Measurements from ENCODE around the gene NRG3. TPM values are rescaled to one million over a fixed set of nuclear protein-coding genes. Genes with fewer than 3 reads are reported as not detected.
A peak's percentile ranks its signal among the peaks of the same experiment; 100 is the strongest.
"Not testable (repeated sequence)": the region's sequence is repeated elsewhere in the genome, so short reads cannot be mapped to it uniquely, and the experiment has no call there.

NRG3 gene
- total RNA-seq, 8 experiments from 2014 or later: 0.28 to 17.2 (median 13.6) TPM; not detected in 1

GRCh38 chr10:81995254-81995653 is 120.3 kb downstream of the NRG3 start:
- no peak for ATAC-seq (replicated peaks in 6 of 8)
- Histone ChIP-seq H3K27ac (no peak overlapping the region), H3K4me3 (no peak overlapping the region), H3K4me1 (replicated peaks in 1 of 2) (peaks cover 4 to 5% of the 10 kb centered on the region in 2 donors)
- in situ Hi-C loops (cut with MboI; ENCODE audit: low pct_unique_long_range_greater_than_20kb in 2 of 9, low sequenced_read_pairs in 9 of 9, unreplicated experiment in 9 of 9): no loop called here
- WGBS, 10 experiments: 0 to 97% (median 14%) methylated on average over 1 to 3 of the region's 3 CpGs; no CpG with 5 or more reads in 3 of the 10 experiments

- H3K4me1 ChIP-seq (replicated peaks in 1 of 2): peaks cover 4 to 5% of the 10 kb centered on the region in 2 donors
- in situ Hi-C loops (cut with MboI; ENCODE audit: low pct_unique_long_range_greater_than_20kb in 2 of 9, low sequenced_read_pairs in 9 of 9, unreplicated experiment in 9 of 9): no loop called here
- ATAC-seq (replicated peaks in 6 of 8): peak in 5 of 8 experiments; percentile 61 to 89 (median 77)
- H3K4me3 ChIP-seq: no peak overlapping the region
- no peak overlapping the region for H3K27ac ChIP-seq
- 0 to 94% (median 63%) methylated on average over 1 to 3 of the region's 3 CpGs; no CpG with 5 or more reads in 4 of the 10 experiments for WGBS, 10 experiments
These were observed 121.9 kb downstream of the NRG3 start for GRCh38 chr10:81996927-81997326.

DNA sequence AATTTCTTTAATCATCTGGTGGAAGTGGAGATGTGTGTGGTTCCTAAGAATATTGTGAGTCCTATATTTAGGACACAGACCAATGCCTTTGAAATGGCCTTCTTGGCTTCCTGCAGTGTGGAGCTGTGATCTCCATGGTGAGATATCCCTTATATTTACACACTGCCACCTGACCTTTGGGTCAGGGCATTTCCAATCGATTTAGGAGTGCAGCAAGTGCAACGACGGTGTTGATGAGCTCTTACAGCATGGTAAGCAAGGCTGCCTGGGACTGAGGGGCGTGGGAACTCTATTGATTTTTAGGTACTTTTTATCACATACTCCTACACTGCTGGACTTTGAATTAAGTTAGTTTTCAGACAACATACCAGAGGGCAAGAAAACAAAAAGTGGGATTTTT is 146.0 kb downstream of the NRG3 start:
- ATAC-seq (replicated peaks in 6 of 8): no peak
- 0 to 100% (median 45%) methylated on average over 1 to 4 of the region's 4 CpGs; no CpG with 5 or more reads in 2 of the 10 experiments for WGBS, 10 experiments
- Histone ChIP-seq H3K27ac (no peak overlapping the region), H3K4me1 (replicated peaks in 1 of 2) (no peaks in the 10 kb centered on the region), H3K4me3 (no peak overlapping the region)
- in situ Hi-C loops (cut with MboI; ENCODE audit: low pct_unique_long_range_greater_than_20kb in 2 of 9, low sequenced_read_pairs in 9 of 9, unreplicated experiment in 9 of 9): no loop called here

- no peak overlapping the region for H3K27ac ChIP-seq
- no peak for ATAC-seq (replicated peaks in 6 of 8)
- 0 to 100% (median 50%) methylated on average over 1 of the region's 1 CpG; no CpG with 5 or more reads in 6 of the 10 experiments for WGBS, 10 experiments
- in situ Hi-C loops (cut with MboI; ENCODE audit: low pct_unique_long_range_greater_than_20kb in 2 of 9, low sequenced_read_pairs in 9 of 9, unreplicated experiment in 9 of 9): no loop called here
- H3K4me1 ChIP-seq (replicated peaks in 1 of 2): no peaks in the 10 kb centered on the region
- H3K4me3 ChIP-seq: no peak overlapping the region
These were observed 152.7 kb downstream of the NRG3 start for GRCh38 chr10:82027711-82028110.

DNA sequence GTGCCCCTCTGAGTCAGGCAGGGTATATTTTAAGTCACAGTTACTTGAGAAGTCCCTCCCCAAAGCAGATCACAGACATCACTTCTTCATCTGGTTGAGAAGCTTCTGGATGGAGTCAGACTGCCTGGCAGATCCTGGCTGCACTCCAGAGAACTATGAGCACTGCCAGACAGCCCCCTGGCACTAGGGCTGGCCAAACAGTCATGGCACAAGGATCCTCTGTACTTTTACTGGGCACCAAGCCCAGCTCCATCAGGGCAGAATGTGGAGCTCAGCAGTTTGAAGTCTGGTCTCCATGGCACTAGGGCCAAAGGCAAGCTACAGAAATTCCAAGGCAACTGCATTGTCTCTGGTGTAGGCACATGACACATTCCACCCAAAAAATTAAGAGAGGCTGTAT is 162.1 kb downstream of the NRG3 start:
- in situ Hi-C loops (cut with MboI; ENCODE audit: low pct_unique_long_range_greater_than_20kb in 2 of 9, low sequenced_read_pairs in 9 of 9, unreplicated experiment in 9 of 9): no loop called here
- no peak overlapping the region for H3K27ac ChIP-seq
- H3K4me1 ChIP-seq (replicated peaks in 1 of 2): no peaks in the 10 kb centered on the region
- no peak overlapping the region for H3K4me3 ChIP-seq
- peak in 1 of 8 experiments; percentile 37 for ATAC-seq (replicated peaks in 6 of 8)

- in situ Hi-C loops (cut with MboI; ENCODE audit: low pct_unique_long_range_greater_than_20kb in 2 of 9, low sequenced_read_pairs in 9 of 9, unreplicated experiment in 9 of 9): no loop called here
- H3K4me1 ChIP-seq (replicated peaks in 1 of 2): no peaks in the 10 kb centered on the region
These were observed 163.6 kb downstream of the NRG3 start for GRCh38 chr10:82038587-82038986.

DNA sequence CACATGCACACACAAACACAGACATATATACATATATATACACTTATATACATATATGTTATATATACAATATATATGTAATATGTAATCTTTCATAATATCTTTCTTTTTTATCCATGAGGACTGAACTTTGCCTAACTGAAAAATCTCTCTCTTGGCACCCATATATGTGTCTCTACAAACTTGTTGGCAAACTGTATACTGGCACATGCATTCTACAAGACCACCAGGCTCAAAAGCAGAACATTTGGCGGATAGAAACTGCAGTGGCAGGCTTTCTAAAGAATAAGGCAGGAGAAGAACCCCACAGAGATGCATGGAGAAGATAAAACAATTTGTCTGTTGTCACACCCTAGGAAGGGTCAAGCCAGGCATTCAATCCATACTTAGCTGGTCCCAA is 165.3 kb downstream of the NRG3 start:
- 0 to 100% (median 75%) methylated on average over 1 of the region's 1 CpG; no CpG with 5 or more reads in 4 of the 10 experiments for WGBS, 10 experiments
- H3K27ac ChIP-seq: no peak overlapping the region
- no peak for ATAC-seq (replicated peaks in 6 of 8)
- in situ Hi-C loops (cut with MboI; ENCODE audit: low pct_unique_long_range_greater_than_20kb in 2 of 9, low sequenced_read_pairs in 9 of 9, unreplicated experiment in 9 of 9): no loop called here
- H3K4me3 ChIP-seq: no peak overlapping the region
- no peaks in the 10 kb centered on the region for H3K4me1 ChIP-seq (replicated peaks in 1 of 2)

More at GRCh38 chr10:82038587-82038986, 163.6 kb downstream of the NRG3 start:
- Histone ChIP-seq H3K4me3 (no peak overlapping the region), H3K27ac (no peak overlapping the region)
- no peak for ATAC-seq (replicated peaks in 6 of 8)

- WGBS, 10 experiments: 0 to 100% (median 93%) methylated on average over 1 to 2 of the region's 2 CpGs; no CpG with 5 or more reads in 1 of the 10 experiments
- Histone ChIP-seq H3K4me1 (replicated peaks in 1 of 2) (no peaks in the 10 kb centered on the region), H3K27ac (no peak overlapping the region), H3K4me3 (no peak overlapping the region)
- in situ Hi-C loops (cut with MboI; ENCODE audit: low pct_unique_long_range_greater_than_20kb in 2 of 9, low sequenced_read_pairs in 9 of 9, unreplicated experiment in 9 of 9): no loop called here
- ATAC-seq (replicated peaks in 6 of 8): no peak
These were observed 166.0 kb downstream of the NRG3 start for GRCh38 chr10:82041018-82041417.

- 0 to 90% (median 30%) methylated on average over 1 of the region's 1 CpG; no CpG with 5 or more reads in 2 of the 10 experiments for WGBS, 10 experiments
- Histone ChIP-seq H3K4me1 (replicated peaks in 1 of 2) (no peaks in the 10 kb centered on the region), H3K27ac (no peak overlapping the region), H3K4me3 (no peak overlapping the region)
- ATAC-seq (replicated peaks in 6 of 8): no peak
- in situ Hi-C loops (cut with MboI; ENCODE audit: low pct_unique_long_range_greater_than_20kb in 2 of 9, low sequenced_read_pairs in 9 of 9, unreplicated experiment in 9 of 9): no loop called here
These were observed 181.4 kb downstream of the NRG3 start for GRCh38 chr10:82056391-82056790.

DNA sequence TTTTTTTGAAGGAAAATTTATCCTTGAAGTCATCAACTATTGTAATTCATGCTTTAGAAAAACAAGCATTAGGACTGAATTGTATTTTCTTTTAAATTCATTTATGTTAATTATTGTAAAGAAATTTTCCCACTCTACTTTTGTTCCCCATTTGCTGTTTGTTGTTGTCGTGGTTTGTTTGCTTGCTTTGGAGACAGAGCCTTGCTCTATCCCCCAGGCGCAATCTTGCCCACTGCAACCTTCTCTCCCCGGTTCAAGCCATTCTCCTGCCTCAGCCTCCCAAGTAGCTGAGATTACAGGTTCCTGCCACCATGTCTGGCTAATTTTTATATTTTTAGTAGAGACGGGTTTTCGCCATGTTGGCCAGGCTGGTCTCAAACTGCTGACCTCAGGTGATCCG is 192.2 kb downstream of the NRG3 start:
- H3K27ac ChIP-seq; ATAC-seq (replicated peaks in 6 of 8); in situ Hi-C loops (cut with MboI; ENCODE audit: low pct_unique_long_range_greater_than_20kb in 2 of 9, low sequenced_read_pairs in 9 of 9, unreplicated experiment in 9 of 9); H3K4me3 ChIP-seq: not testable (repeated sequence)
- 17 to 100% (median 72%) methylated on average over 1 to 5 of the region's 6 CpGs for WGBS, 10 experiments
- peaks cover 0 to 10% of the 10 kb centered on the region in 2 donors for H3K4me1 ChIP-seq (replicated peaks in 1 of 2)

- Histone ChIP-seq H3K4me1 (replicated peaks in 1 of 2) (peaks cover 0 to 10% of the 10 kb centered on the region in 2 donors), H3K4me3 (no peak overlapping the region), H3K27ac (no peak overlapping the region)
- 0 to 89% (median 50%) methylated on average over 1 to 2 of the region's 2 CpGs; no CpG with 5 or more reads in 1 of the 10 experiments for WGBS, 10 experiments
- in situ Hi-C loops (cut with MboI; ENCODE audit: low pct_unique_long_range_greater_than_20kb in 2 of 9, low sequenced_read_pairs in 9 of 9, unreplicated experiment in 9 of 9): no loop called here
- peak in 5 of 8 experiments; percentile 46 to 57 (median 53) for ATAC-seq (replicated peaks in 6 of 8)
These were observed 193.5 kb downstream of the NRG3 start for GRCh38 chr10:82068501-82068900.

DNA sequence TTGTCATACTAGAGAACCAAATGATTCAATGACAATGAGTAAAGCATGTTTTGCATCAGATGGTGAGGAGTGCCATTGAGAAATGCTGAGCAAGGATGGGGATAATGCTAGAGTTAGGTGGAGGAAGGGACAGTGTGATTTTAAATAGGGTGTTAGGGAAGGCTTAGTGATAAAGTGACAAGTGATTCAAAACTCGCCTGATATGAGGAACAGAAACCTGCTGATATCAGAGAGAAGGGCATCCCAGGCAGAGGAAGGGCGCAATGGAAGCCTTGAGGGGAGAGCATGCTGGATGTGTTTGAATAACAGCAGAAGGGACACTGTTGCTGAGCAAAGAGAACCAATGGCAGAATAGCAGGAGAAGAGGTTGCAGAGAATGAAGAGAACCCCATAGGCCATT is 196.2 kb downstream of the NRG3 start:
- Histone ChIP-seq H3K4me3 (no peak overlapping the region), H3K27ac (no peak overlapping the region), H3K4me1 (replicated peaks in 1 of 2) (peaks cover 0 to 10% of the 10 kb centered on the region in 2 donors)
- no peak for ATAC-seq (replicated peaks in 6 of 8)
- in situ Hi-C loops (cut with MboI; ENCODE audit: low pct_unique_long_range_greater_than_20kb in 2 of 9, low sequenced_read_pairs in 9 of 9, unreplicated experiment in 9 of 9): no loop called here
- 0 to 100% (median 68%) methylated on average over 1 to 2 of the region's 2 CpGs for WGBS, 10 experiments

DNA sequence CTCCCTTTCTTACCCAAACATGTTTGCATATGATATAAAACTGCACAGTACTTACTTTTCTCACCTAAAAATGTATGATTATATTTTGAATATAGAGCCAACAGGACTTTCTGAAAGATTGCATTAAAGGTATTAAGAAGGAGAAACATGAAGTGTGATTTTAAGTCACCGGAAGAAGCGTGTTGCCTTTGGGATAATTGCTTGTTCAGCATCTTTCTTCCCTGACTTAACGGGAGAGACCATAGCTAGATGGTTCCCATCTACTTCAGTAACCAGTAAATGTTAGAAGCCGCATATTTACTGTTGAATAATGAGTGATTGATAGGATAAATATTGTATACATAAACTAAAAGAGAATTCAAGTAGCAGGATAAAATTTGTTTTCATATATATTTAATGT is 197.1 kb downstream of the NRG3 start:
- in situ Hi-C loops (cut with MboI; ENCODE audit: low pct_unique_long_range_greater_than_20kb in 2 of 9, low sequenced_read_pairs in 9 of 9, unreplicated experiment in 9 of 9): no loop called here
- Histone ChIP-seq H3K4me3 (no peak overlapping the region), H3K4me1 (replicated peaks in 1 of 2) (peaks cover 0 to 10% of the 10 kb centered on the region in 2 donors), H3K27ac (no peak overlapping the region)
- no peak for ATAC-seq (replicated peaks in 6 of 8)
- WGBS, 10 experiments: 0 to 100% (median 78%) methylated on average over 1 to 4 of the region's 4 CpGs; no CpG with 5 or more reads in 1 of the 10 experiments

- in situ Hi-C loops (cut with MboI; ENCODE audit: low pct_unique_long_range_greater_than_20kb in 2 of 9, low sequenced_read_pairs in 9 of 9, unreplicated experiment in 9 of 9): no loop called here
- WGBS, 10 experiments: 0 to 93% (median 76%) methylated on average over 2 to 3 of the region's 3 CpGs; no CpG with 5 or more reads in 1 of the 10 experiments
- no peak for ATAC-seq (replicated peaks in 6 of 8)
These were observed 200.6 kb downstream of the NRG3 start for GRCh38 chr10:82075605-82076004.

More at GRCh38 chr10:82075605-82076004, 200.6 kb downstream of the NRG3 start:
- Histone ChIP-seq H3K27ac (no peak overlapping the region), H3K4me1 (replicated peaks in 1 of 2) (no peaks in the 10 kb centered on the region), H3K4me3 (no peak overlapping the region)

All from motor neuron (in vitro differentiated cells).